B cell (primary cell): ENCODE results near the gene SLC2A1. TPM values are rescaled to one million over a fixed set of nuclear protein-coding genes. Genes with fewer than 3 reads are reported as not detected.
A peak's percentile ranks its signal among the peaks of the same experiment; 100 is the strongest.

Source experiments
- ATAC-seq: fragments of 200-7000 bp; cut with Tn5 transposase; one replicate; pipeline ENCODE4 v1.10.0; 2021; ENCODE audit warnings: low read depth, mild to moderate bottlenecking, moderate number of reproducible peaks, moderate library complexity
- CTCF ChIA-PET: fragments of 350-600 bp; sonication (Branson Sonifier 250); formaldehyde crosslinking; loops from one replicate; lab custom pipeline; 2021; ENCODE audit warnings: antibody characterized with exemption, inconsistent platforms; lab: Charles Lee
- POLR2A ChIA-PET: fragments of 350-600 bp; sonication (Branson Sonifier 250); formaldehyde crosslinking; loops from one replicate; lab custom pipeline; 2021; ENCODE audit warnings: antibody characterized with exemption; lab: Charles Lee
- DNase-seq: peaks from one replicate; pipeline ENCODE4 v3.0.0; 2013
- H2AFZ ChIP-seq: 2 replicates; pipeline ENCODE4 v1.6.1; 2012; ENCODE audit warnings: mild to moderate bottlenecking, low read depth, low read length; ENCODE audit not compliant: insufficient read depth, poor library complexity, severe bottlenecking
- H3K27ac ChIP-seq, 2 donors: 1 replicate in 1 of 2; 2 replicates in 1 of 2; pipeline ENCODE4 v1.5.1; 2012 to 2013; ENCODE audit warnings: low read length in 2 of 2, mild to moderate bottlenecking in 2 of 2, moderate library complexity in 1 of 2
- H3K27me3 ChIP-seq, 4 experiments: fragments of 200-600 bp in 1 of 4; sonication (generic) in 1 of 4; replicated peaks in 1 of 4; 1 replicate in 2 of 4; 2 replicates in 2 of 4; pipeline versions ENCODE4 v1.6.1 to v1.7.0; 2013 to 2016; ENCODE audit warnings: low read length in 3 of 4, mild to moderate bottlenecking in 2 of 4, mixed read lengths in 1 of 4, moderate library complexity in 1 of 4; ENCODE audit not compliant: insufficient read depth in 4 of 4, control insufficient read depth in 3 of 4; ENCODE audit errors: control extremely low read depth in 1 of 4
- H3K36me3 ChIP-seq, 2 experiments: replicated peaks in 1 of 2; 1 replicate in 1 of 2; 2 replicates in 1 of 2; pipeline versions ENCODE4 v1.6.1 to v1.7.1; 2013; ENCODE audit warnings: low read length in 1 of 2; ENCODE audit not compliant: insufficient read depth in 2 of 2, control insufficient read depth in 1 of 2; ENCODE audit errors: control extremely low read depth in 1 of 2, extremely low read depth in 1 of 2
- H3K4me1 ChIP-seq, 2 donors: fragments of 200-600 bp in 1 of 2; sonication (generic) in 1 of 2; 1 replicate in 1 of 2; 2 replicates in 1 of 2; pipeline versions ENCODE4 v1.5.1 to v1.6.1; 2013 to 2017; ENCODE audit warnings: low read length in 2 of 2; ENCODE audit not compliant: control insufficient read depth in 2 of 2, insufficient read depth in 2 of 2
- H3K4me2 ChIP-seq: replicated peaks from 2 replicates; pipeline ENCODE3; 2012; ENCODE audit warnings: mild to moderate bottlenecking, low read depth, low read length; ENCODE audit not compliant: poor library complexity, severe bottlenecking
- H3K4me3 ChIP-seq, 5 experiments: fragments of 200-600 bp in 1 of 5; sonication (generic) in 1 of 5; 1 replicate in 3 of 5; 2 replicates in 2 of 5; pipeline versions ENCODE4 v1.5.1 to v1.7.0; 2011 to 2016; ENCODE audit warnings: low read length in 4 of 5, mild to moderate bottlenecking in 4 of 5, low read depth in 2 of 5, control low read depth in 1 of 5, moderate library complexity in 1 of 5; ENCODE audit not compliant: insufficient read depth in 1 of 5; ENCODE audit errors: control extremely low read depth in 1 of 5, extremely low read depth in 1 of 5
- H3K79me2 ChIP-seq: fragments of 200-600 bp; sonication (generic); one replicate; pipeline ENCODE4 v1.6.0; 2016; ENCODE audit warnings: low read length; ENCODE audit not compliant: control insufficient read depth, insufficient read depth
- H3K9ac ChIP-seq: fragments of 200-600 bp; sonication (generic); 2 replicates; pipeline ENCODE4 v1.6.1; 2017; ENCODE audit warnings: mild to moderate bottlenecking, low read length, moderate library complexity
- H3K9me3 ChIP-seq, 3 donors: one replicate each; pipeline versions ENCODE4 v1.6.1 to v1.7.1; 2013; ENCODE audit warnings: low read length in 2 of 3; ENCODE audit not compliant: control insufficient read depth in 2 of 3, insufficient read depth in 1 of 3; ENCODE audit errors: control extremely low read depth in 1 of 3
- H4K20me1 ChIP-seq: 2 replicates; pipeline ENCODE4 v1.6.0; 2012; ENCODE audit warnings: mild to moderate bottlenecking, low read length; ENCODE audit not compliant: insufficient read depth, control insufficient read depth, poor library complexity, severe bottlenecking
- H3K27ac Mint-ChIP-seq: one replicate; pipeline ENCODE4 v1.8.0; 2021; ENCODE audit warnings: mixed read lengths
- H3K27me3 Mint-ChIP-seq: one replicate; pipeline ENCODE4 v1.8.0; 2021; ENCODE audit warnings: mixed read lengths
- H3K4me1 Mint-ChIP-seq: one replicate; pipeline ENCODE4 v1.8.0; 2021; ENCODE audit warnings: mixed read lengths
- H3K4me3 Mint-ChIP-seq: one replicate; pipeline ENCODE4 v1.8.0; 2021; ENCODE audit warnings: mixed read lengths
- H3K9me3 Mint-ChIP-seq: one replicate; pipeline ENCODE4 v1.8.0; 2022; ENCODE audit warnings: mixed read lengths; ENCODE audit not compliant: insufficient read depth
- EZH2 ChIP-seq: IDR thresholded peaks from 2 replicates; pipeline ENCODE4 v1.6.1; 2012; ENCODE audit warnings: borderline replicate concordance, low read depth, mild to moderate bottlenecking, moderate library complexity, low read length; ENCODE audit not compliant: insufficient read depth, poor library complexity, severe bottlenecking
- WGBS: methylation state at CpG from one replicate; pipeline ENCODE4 v1.1.5; 2013; ENCODE audit warnings: missing lambda C conversion rate; ENCODE audit not compliant: insufficient coverage; 5-methylcytosine and 5-hydroxymethylcytosine counted together
- intact Hi-C: fragments of 100-400 bp; cut with micrococcal nuclease; formaldehyde crosslinking; loops from one replicate; pipeline ENCODE4 v1.10.0; 2022
- polyA plus RNA-seq: library from polyadenylated mRNA; depleted of rRNA; stranded (reverse); fragments of >200 nt; gene quantifications from 2 replicates; pipeline ENCODE4 v1.2.3, GENCODE V29; 2012
- total RNA-seq, 2 donors: library from RNA; stranded (reverse); fragments of 120-200 nt in 1 of 2; gene quantifications; 1 replicate in 1 of 2; 2 replicates in 1 of 2; pipeline versions ENCODE4 v1.2.3 to v1.2.4, GENCODE V29; 2013 to 2022
- TF ChIP-seq, protein P1 (sequence below): fragments of 200-600 bp; IDR thresholded peaks from one replicate; pipeline ENCODE4 v1.8.0; 2022; ENCODE audit warnings: antibody characterized with exemption, mild to moderate bottlenecking

The SLC2A1 gene
- total and polyA plus RNA-seq, 2 donors (not counting 1 experiment from before 2014, with no cell fraction given), result 223 to 240 TPM

DNA sequence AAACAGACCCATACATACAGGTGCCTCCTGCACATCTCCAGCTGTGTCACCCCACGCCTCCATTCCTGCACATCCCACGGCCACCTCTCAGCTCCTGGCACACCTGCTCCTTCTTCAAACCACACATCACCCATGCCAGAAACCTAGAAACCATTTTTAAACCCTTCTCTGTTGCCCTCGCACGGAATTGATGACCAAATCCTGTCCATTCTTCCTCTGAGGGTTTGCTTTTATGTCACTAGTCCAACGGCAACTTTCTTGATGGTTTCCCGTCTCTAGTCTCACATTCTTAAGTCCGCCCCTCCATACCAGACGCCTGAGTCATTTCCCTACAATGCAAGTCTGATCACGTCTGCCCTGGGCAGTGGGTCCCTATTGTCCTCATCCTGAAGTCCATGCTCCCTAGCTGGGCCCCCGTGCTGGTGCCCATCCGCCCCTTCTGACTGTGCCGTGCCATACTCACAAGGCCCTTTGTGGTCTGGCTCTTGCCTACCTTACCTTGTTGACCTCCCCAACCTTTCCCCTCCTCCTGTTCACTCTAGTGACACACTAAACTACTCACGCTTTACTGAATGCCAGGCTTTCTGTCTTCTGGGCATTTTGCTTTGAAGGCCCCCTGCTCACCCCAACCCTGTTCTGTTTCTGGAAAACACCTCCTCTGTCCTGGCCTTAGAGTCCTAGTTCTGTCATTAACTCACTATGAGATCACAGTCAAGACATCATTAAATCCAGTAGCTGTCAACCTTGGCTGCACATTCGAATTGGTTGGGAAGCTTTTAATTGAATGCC, 17.6 kb downstream of the SLC2A1 start:
- H3K27me3 ChIP-seq, result no peaks in the 10 kb centered on the region
- no peak overlapping the region for H2AFZ ChIP-seq
- DNase-seq, result peak; percentile 8
- H3K4me3 ChIP-seq, result no peak overlapping the region
- peaks cover 96% of the 10 kb centered on the region for H3K4me1 Mint-ChIP-seq
- peak overlapping the region; percentile 60 for H3K4me3 Mint-ChIP-seq
- H3K36me3 ChIP-seq, result peaks cover 3 to 75% of the 10 kb centered on the region in 2 experiments
- H3K27ac Mint-ChIP-seq, result peak overlapping the region; percentile 92
- TF ChIP-seq, protein P1, sequence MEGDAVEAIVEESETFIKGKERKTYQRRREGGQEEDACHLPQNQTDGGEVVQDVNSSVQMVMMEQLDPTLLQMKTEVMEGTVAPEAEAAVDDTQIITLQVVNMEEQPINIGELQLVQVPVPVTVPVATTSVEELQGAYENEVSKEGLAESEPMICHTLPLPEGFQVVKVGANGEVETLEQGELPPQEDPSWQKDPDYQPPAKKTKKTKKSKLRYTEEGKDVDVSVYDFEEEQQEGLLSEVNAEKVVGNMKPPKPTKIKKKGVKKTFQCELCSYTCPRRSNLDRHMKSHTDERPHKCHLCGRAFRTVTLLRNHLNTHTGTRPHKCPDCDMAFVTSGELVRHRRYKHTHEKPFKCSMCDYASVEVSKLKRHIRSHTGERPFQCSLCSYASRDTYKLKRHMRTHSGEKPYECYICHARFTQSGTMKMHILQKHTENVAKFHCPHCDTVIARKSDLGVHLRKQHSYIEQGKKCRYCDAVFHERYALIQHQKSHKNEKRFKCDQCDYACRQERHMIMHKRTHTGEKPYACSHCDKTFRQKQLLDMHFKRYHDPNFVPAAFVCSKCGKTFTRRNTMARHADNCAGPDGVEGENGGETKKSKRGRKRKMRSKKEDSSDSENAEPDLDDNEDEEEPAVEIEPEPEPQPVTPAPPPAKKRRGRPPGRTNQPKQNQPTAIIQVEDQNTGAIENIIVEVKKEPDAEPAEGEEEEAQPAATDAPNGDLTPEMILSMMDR, result no peak
- no peak for TF ChIP-seq EZH2
- peaks cover 100% of the 10 kb centered on the region for H3K79me2 ChIP-seq
- peak overlapping the region; percentile 66 to 76 for H3K27ac ChIP-seq
- no peaks in the 10 kb centered on the region for H3K27me3 Mint-ChIP-seq
- no peak overlapping the region for H3K9ac ChIP-seq
- H4K20me1 ChIP-seq, result peaks cover 94% of the 10 kb centered on the region
- peaks cover 98 to 100% of the 10 kb centered on the region in 2 donors for H3K4me1 ChIP-seq
- 93% methylated on average over 14 of the region's 14 CpGs for WGBS
- ATAC-seq, result no peak
- ChIA-PET CTCF (interaction anchor here (0.8 to 2.3 kb wide), 5 partner anchors 12 to 132 kb away, joined by 4 to 12 read pairs (median 4); no protein-coding TSS in a partner anchor), POLR2A (interaction anchor here (0.6 to 2.8 kb wide), 4 partner anchors 9 to 158 kb away, joined by 3 to 16 read pairs (median 6); no protein-coding TSS in a partner anchor)
- no peaks in the 10 kb centered on the region for H3K9me3 ChIP-seq
- intact Hi-C loops, result no loop called here
- no peaks in the 10 kb centered on the region for H3K9me3 Mint-ChIP-seq
- peak overlapping the region; percentile 67 for H3K4me2 ChIP-seq
